Activated naive CD4-positive, alpha-beta T cell (primary cell): ENCODE data around the gene BRWD1.

ENCODE experiments used
- DNase-seq, 4 experiments: peaks; one replicate each; lab custom pipeline; 2025; lab: John Stamatoyannopoulos, UW

The BRWD1 gene

DNA sequence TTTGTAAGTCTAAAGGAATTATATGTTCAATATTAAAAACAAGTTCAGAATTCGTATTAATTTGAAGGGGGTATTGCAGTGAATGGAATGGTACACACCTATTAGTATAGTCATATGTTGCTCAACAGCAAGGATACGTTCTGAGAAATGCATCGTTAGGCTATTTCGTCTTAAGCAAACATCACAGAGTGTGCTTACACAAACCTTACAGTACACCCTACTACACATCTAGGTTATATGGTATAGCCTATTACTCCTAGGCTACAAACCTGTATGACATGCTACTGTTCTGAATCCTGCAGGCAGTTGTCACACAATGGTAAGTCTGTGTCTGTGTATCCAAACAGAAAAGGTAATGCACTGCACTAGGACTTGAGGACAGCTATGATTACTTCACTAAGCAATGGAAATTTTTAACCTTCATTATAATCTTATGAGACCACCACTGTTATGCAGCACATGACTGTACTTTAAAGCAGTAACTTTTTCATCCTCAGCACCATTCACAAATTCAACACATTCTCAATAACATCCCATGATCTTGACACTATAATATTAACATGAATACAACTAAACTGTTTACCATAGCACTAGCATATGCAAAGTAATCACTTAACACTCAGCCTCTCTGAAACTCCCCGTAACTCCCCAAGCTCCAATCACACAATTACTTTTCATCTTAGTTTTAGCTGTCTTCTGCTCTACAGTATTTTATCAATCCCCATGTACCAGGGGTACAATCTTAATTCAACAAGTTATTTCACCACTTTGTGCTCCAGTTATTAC is 115.8 kb downstream of the BRWD1 start:
- no peak for DNase-seq

DNA sequence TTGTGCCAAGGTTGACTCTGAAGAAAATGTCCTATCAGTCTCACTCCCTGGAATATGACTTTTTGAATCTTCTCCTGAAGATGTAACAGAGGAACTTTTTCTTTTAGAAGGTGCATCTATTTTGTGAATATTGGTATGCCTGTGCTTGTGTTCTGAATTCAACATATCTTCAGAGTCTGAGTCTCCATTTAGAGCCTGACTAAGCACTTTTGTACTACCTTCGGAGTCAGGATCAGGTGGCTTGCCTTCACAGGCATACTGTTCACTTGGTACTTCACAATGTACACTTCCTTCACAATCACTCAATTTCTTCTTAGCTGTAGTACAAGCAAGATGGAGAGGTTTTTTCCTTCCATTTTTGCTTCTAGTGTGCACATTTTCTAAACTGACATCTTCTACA is 116.6 kb downstream of the BRWD1 start:
- no peak for DNase-seq

DNA sequence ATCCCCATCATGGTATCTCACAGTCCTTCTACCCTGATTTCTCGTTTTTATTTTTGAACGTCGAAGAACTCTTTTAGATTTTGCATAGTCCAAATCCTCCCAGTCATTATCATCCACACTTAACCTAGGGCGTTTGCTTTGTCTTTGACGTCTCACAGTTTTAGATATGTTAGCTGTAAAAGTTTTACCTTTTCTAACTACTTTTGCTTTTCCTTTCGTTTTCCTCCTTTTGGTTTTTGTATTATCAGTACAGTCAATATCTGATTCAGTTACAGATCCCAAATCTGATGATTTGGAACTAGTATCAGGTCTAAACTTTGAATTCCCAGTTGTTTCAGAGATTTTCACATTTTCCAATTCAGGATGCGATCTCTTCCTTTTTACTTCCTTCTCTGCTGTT is 117.1 kb downstream of the BRWD1 start:
- no peak for DNase-seq

DNA sequence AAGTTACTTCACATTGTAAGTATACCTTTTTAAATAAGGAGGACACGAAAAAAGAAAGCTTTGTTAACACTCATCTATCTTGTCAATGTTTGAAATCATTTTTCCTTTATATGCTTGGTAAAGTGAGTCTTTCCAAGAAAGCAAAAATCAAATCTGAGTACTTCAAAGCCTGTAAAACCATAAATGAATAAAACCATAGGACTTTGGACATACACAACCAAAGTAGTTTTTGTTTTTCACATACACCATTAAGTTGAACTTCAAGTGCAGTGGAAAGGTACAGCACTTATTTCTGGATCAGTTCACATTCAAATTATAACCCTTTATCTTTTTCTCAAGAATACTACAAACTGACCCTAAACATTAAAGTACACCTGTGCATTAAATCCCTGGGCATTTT is 120.1 kb downstream of the BRWD1 start:
- DNase-seq = no peak

DNA sequence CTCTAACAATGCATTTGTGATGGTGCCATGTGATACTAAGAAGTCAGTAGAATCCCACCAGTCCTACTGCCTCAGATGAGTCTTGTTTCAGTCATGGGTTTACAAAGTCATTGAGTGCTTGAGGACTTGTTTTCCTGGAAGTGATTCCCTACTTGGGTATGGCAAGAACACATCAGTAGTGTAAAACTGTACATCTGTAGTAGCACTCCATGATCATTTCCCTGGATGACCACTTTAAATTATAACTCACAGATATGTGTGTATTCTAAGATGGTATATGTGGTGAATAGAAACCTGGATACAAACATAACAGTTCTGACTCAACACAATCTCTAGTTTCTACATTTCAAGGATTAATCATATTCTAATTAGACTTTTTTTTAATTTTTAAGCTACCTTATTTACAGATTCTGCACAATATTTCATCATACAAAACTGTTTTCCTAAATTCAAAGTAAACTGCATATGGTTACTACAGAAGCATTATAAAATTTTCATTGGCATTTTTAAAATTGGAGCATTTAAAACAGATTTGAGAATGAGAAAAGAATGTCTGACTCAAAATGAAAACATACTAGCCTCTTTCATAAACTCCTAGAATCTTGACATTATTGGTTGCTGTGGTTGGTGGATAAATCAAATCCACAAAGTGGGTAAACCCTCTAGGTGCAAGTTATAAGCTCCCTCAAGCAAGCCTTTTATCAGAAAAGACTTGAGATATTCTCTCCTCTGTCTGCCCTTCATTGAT is 123.4 kb downstream of the BRWD1 start:
- no peak for DNase-seq

DNA sequence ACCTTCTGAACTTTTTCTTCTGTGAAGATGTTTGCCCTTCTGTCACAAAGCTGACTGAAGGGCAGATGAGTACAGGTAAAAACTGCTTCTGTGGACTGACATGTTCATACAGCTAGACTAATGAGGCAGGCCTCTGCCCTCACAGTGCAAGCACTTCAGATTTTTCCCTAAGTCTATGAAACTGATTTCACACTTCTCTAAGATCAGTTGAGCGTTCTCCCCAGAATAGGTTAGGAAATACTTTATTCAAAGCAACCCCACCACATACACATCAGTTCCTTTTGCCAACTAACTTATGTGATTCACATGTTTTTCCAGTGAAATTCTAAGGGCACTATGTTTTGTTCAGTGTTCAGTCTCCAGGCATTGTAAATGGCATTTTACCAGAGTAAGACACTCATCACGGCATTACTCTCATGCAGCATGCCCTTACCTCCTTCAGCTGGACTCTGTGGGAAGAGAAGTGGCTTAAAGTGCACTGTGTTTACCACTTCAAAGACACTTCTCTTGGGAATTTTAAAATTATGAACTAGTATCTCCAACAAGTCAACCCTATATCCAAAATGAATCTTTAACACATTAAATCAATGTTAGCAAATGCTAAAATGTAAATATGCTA is 124.8 kb downstream of the BRWD1 start:
- DNase-seq = no peak

DNA sequence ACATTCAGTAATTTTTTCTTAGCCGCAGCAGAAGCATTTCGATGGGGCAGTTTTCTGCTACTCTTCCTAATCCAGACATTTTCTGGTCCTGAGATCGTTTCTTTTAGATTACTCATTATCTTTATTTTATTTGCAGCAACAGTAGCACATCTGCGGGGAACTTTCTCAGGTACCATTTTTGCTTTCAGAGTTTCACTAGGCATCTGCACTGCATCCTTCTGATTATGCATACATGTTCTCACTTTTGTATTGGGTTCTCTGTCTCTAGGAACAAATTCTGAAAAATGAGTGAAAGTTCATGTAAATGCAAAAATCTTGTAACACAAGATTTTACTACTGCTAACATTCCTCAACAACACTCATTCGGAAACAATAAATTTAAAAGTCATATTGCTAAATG is 126.3 kb downstream of the BRWD1 start:
- DNase-seq = no peak

DNA sequence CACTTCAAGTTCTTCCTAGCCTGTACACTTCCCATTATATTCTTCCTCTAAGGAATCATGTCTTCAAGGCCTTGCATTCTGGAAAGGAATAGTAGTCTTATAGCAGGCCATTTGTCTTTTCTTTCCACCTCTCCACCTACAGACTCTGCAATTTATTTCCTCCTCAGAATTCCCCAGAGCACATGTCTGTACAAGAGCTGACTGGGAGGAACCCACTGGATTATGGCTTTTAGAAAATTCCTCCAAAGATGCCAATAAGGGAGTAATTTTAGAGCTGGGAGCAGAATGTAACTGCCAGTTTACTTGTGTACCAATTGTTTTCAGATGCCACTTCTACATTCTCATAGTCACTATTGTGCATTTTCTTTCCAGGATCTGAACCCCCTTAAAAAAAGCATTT is 126.8 kb downstream of the BRWD1 start:
- no peak for DNase-seq

DNA sequence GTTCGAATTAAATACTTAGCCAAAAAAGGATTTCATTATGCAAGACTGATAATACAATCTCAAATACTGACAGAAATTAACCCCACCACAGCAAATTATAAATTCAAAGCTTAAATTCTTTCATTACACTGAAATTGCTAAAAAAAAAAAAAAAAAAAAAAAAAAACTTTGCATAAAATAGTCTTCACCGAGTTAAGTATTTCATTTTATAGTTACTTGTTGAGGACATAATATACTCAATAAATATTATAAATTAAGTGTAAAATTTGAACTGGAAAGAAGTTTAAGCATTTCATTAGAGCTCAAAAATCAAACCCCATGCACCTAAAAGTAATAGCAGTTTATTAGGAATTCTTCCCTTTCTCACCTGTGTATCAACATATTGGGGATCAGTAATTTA is 128.3 kb downstream of the BRWD1 start:
- DNase-seq = no peak

DNA sequence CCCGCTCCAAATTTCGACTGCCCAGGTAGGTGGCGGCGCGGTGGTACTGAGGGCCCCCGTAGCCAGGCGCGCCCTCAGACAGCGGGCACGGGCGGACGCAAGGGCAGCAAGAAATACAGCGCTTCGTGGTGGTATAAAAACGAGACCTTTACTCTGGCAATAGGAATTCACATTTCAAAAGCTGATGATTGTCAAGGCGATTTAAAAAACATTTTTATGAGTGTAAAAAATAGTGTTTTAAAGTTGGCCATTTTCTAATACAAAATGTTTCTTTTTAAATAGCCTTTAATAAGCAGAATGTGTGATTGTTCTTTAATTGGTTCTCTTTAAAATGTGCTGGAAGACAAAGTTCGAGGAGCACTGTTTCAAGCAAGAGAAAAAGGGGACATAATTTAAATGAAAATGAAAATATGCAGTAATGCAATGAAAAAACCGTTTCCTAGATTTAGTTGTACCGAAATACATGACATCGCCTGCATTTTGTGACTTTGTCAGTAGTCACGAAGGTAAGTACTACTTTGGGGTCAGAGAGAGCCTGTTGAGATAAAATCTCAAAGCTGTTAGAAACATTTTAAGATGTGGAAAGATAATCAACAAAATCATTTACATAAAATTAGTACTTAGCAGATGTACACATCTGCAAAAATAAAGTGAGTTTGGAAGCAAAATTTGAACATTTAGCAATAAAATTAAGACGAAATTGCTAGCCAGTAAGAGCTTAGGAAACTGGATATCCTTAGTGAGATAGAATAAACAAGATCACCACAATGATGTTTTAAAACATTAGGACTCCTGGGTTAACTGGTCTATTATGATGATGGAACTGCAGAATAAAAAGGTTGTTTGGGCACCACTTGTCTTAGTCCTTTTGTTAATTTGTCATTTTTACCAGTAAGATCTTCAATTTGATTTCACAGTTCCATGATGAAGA is 129.1 kb downstream of the BRWD1 start:
- DNase-seq = no peak

DNA sequence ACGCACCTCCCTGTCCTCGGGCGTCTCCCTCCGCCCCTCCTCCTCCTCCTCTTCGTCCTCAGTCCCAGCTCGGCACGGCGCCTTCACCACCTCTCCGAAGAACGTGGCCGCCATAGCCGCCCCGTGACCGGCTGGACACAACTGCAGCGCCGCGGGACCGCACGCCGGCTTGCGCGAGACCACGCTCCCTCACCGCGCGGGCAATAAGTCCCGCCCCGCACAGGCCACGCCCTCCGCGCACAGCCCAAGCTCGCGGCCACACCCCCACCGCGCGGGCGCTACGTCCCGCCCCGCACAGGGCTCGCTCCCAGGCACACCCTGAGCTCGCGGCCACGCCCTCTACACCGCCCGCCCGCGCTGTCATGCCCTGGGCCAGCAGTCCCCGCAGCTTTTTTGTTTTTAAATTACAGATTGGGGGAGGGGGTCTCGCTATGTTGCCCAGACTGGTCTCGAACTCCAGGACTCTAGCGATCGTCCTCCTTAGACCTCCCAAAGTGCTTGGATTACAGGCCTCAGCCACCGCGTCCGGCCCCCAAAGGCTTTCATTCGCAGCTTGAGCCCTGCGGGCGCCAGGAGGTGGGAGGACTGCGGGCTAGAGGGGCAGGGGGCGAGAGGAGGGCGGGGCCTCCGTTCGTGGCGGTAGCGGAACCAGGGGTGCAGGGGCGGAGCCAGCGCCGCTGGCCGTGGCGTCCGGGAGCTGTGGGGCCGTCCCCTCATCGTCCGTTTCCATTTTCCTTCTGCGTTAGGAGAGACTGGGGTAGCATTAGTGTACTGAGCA is 130.0 kb downstream of the BRWD1 start, which contains the start of gene PSMG1:
PSMG1 (minus strand) TSS at position 180 of the 778 bp plus-strand sequence; CDS start at position 114, 66 bp downstream.
- peak; percentile 77 to 95 (median 84) for DNase-seq

DNA sequence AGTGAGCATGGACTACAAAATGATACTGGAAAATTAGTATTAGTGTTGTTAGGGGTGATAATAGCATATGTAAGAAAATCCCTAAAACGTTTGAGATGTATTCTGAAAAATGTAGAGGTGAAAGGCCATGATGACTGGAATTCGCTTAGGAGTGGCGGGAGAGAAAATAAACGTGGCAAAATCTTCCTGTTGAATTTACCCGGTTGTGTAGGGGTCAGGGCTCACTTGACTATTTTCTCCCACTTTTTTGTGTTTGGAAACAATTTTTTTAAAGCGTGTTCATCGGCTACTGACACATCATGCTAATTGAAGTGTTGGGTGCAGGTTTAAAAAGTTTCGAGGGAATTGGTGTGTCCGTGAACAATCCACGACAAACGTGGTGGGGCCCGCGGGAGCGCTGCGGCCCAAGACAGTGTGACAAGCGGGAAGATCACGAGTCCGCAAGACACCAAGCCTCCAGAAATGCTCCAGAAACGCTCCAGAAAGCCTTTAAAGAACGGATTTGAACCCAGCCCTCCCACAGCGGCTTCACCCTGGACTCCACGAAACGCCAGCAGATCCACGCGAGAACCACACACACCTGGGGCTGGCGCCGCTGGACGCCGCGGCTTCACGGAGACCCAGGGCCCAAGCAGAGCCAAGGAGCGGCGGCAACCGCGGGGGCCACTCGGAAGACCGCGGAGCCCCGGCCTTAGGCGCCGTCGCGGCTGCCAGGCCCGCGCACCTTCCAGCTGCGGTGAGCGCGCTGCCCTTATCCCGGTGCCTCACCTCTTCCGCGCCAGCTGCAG is 130.8 kb downstream of the BRWD1 start:
- no peak for DNase-seq

DNA sequence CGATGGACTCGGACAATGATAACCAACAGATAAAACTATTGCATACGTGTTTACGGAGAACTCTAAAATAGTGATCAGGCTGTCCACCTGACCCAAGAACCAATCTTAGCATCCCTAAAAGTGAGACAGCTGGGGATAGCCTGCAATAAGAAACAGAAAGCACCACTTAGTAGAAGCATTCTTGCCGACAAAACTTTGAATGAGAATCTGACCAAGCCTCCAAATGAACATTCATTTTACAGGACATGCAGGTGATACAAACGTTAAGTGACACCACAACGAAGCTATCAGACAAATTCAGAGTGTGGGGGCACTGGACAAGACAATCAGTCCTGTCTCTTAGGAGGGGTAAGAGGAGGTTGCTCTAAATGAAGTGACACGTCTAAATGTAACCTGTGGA is 131.4 kb downstream of the BRWD1 start:
- DNase-seq = no peak

DNA sequence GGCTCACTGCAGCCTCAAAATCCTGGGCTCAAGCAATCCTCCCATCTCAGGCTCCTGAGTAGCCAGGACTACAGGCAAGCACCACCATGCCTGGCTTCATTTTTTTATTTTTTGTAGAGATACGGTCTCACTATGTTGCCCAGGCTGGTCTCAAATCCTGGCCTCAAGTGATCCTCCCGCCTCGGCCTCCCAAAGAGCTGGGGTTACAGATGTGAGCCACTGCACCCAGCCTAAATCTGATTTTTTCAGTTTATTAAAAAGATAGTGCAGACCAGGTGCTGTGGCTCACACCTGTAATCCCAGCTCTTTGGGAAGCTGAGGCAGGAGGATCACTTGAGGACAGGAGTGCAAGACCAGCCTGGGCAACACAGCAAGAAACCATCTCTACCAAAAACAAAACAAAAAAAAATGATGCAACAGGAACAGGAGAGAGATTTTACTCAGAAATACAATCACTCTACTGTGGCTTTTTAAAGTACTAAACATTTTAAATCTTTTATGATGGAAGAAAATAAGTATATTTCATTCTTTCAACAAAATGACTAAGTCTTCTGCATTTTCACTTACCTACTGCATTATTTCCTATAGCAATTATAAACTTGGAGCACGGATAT is 132.1 kb downstream of the BRWD1 start:
- no peak for DNase-seq

DNA sequence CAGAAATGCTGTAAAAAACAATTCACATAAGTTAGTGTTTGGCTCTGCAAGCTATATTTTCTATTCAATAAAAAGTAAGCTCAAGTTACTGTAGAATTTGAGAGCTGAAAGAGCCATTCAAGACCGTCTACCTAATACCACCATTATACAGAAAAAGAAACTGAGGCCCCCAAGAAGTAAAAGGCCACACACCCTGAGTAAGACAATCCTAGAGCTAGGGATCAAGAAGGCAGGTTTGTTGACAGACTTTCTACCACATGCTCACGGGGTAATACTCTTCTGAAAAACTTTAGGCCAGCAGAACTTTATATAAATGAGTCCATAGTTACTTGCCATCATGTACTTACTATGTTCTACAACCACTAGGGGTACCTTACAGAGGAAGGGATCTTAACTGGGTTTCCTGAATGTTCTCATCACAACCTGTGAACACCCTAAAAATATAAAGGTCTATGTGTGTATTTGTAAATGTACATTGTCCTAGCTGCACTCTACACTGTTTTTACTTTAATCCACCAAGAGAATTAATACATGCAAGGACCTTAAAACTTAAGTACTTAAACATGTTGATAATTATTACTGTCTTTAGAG is 132.9 kb downstream of the BRWD1 start:
- DNase-seq = no peak

DNA sequence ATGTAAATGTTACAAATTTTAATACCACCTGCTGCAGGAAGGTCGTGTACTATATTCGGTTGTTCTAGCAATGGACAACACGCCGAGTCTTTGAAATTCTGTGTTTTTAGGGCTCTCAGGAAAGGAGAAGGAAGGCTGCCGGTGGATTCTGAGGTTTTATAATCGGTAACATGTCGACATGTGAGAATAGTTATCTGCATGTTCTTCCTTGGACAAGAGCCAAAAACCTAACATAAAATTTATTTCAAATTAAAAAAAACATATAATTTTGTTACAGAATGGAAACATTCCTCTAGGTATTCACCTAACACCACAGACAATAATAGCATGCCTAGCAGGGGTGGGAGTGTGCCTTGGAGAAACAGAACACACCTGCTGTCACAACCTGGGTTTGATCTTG is 135.0 kb downstream of the BRWD1 start:
- DNase-seq = no peak

DNA sequence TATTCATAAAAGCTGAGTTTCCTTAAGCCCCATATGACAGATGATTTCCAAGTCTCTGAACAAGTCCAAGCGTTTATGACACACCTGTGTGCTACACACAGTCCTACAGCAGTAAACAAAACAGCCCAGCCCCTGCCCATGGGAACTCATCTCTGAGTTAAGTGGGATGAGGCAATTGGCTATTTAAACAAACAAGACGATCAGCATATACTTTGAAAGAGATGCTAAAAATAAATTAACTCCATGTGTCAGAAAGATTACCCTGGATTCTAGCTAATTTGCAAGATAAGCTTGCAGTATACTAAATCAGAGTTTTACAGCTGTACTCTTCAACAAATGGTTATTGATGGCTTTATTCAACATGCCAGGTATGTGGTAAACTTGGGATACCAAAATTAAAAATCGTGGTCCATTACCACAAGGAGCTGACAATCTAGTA is 137.1 kb downstream of the BRWD1 start:
- no peak for DNase-seq

DNA sequence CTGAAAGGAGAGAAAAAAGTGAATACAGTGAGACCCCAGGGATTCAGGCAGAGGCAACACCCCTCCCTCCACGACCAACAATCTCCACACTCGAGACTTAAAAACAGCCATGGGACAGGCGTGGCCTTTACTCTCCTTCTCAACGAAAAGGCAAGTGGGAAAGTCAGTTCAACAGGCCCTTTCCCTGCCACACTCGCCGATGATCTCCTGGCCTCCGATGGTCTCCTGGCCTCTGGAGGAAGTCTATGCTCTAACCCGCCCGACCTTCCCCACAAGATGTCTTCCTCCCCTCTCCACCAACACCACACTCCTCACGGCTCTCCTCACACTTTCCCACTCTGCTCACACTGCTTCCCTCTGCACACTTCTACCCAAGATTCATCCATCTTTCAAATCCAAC is 137.8 kb downstream of the BRWD1 start:
- no peak for DNase-seq

DNA sequence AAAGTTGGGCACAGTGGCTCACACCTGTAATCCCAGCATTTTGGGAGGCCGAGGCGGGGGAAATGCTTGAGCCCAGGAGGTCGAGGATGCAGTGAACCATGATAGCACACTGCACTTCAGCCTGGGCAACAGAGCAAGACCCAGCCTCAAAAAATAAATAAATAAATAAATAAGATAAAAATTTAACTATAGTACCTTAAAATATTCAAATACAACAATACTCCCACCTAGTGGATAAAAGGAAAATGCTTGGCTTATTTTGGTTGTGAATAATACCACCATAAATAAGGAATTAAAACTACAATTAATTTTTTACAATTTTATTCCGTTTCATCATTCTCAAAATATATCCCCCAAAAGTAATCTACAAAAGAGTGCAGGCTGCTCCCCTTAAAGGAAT is 138.3 kb downstream of the BRWD1 start:
- no peak for DNase-seq
